Fibroblast of lung (primary cell): ENCODE measurements around the gene CTDP1. TPM values are rescaled to one million over a fixed set of nuclear protein-coding genes. Genes with fewer than 3 reads are reported as not detected.

Experiments used
- DNase-seq, 2 donors: peaks; one replicate each; pipeline versions ENCODE4 v3.0.0 to v3.0.0-alpha.2; 2010; ENCODE audit warnings: low read depth in 2 of 2
- H2AFZ ChIP-seq: 2 replicates; pipeline ENCODE4 v1.5.1; 2012; ENCODE audit warnings: low read length, control low read depth, inconsistent platforms
- H3K27ac ChIP-seq: 2 replicates; pipeline ENCODE4 v1.5.1; 2011; ENCODE audit warnings: low read length, control low read depth; ENCODE audit not compliant: insufficient read depth
- H3K27me3 ChIP-seq: 2 replicates; pipeline ENCODE4 v1.5.1; 2011; ENCODE audit warnings: mild to moderate bottlenecking, low read length; ENCODE audit not compliant: control insufficient read depth, insufficient read depth
- H3K36me3 ChIP-seq: 2 replicates; pipeline ENCODE4 v1.5.1; 2011; ENCODE audit warnings: low read length; ENCODE audit not compliant: control insufficient read depth, insufficient read depth
- H3K4me1 ChIP-seq: 2 replicates; pipeline ENCODE4 v1.5.1; 2011; ENCODE audit warnings: low read length; ENCODE audit not compliant: control insufficient read depth, insufficient read depth; ENCODE audit errors: extremely low read depth
- H3K4me2 ChIP-seq: 2 replicates; pipeline ENCODE4 v1.5.1; 2011; ENCODE audit warnings: low read length, control low read depth; ENCODE audit not compliant: insufficient read depth; ENCODE audit errors: extremely low read depth
- H3K4me3 ChIP-seq, 4 experiments: fragments of 200-600 bp in 1 of 4; sonication (generic) in 1 of 4; replicated peaks in 1 of 4; 2 replicates each; pipeline ENCODE4 v1.5.1; 2011 to 2016; ENCODE audit warnings: low read length in 4 of 4, low read depth in 3 of 4, mild to moderate bottlenecking in 3 of 4, control low read depth in 2 of 4, inconsistent platforms in 1 of 4, mixed read lengths in 1 of 4; ENCODE audit not compliant: insufficient read depth in 1 of 4; ENCODE audit errors: control extremely low read depth in 1 of 4
- H3K79me2 ChIP-seq: 2 replicates; pipeline ENCODE4 v1.5.1; 2012; ENCODE audit warnings: mild to moderate bottlenecking, low read length, inconsistent platforms; ENCODE audit not compliant: control insufficient read depth, insufficient read depth
- H3K9ac ChIP-seq: 2 replicates; pipeline ENCODE4 v1.5.1; 2011; ENCODE audit warnings: mild to moderate bottlenecking, low read length, control low read depth; ENCODE audit not compliant: insufficient read depth
- H3K9me3 ChIP-seq: 2 replicates; pipeline ENCODE4 v1.5.1; 2012; ENCODE audit warnings: low read depth, low read length; ENCODE audit not compliant: control insufficient read depth, insufficient read depth
- H4K20me1 ChIP-seq: 2 replicates; pipeline ENCODE4 v1.5.1; 2011; ENCODE audit warnings: low read length; ENCODE audit not compliant: control insufficient read depth, insufficient read depth; ENCODE audit errors: extremely low read depth
- CTCF ChIP-seq, 2 donors: IDR thresholded peaks in 1 of 2; conservative IDR thresholded peaks in 1 of 2; 1 replicate in 1 of 2; 2 replicates in 1 of 2; pipeline ENCODE4 v1.5.1; 2011 to 2012; ENCODE audit warnings: low read length in 2 of 2, control low read depth in 1 of 2, inconsistent platforms in 1 of 2, low read depth in 1 of 2, mild to moderate bottlenecking in 1 of 2
- EZH2 ChIP-seq: IDR thresholded peaks from 2 replicates; pipeline ENCODE4 v1.5.1; 2012; ENCODE audit warnings: low read length, control low read depth, mild to moderate bottlenecking; ENCODE audit errors: missing control alignments
- polyA plus RNA-seq, 2 donors: library from polyadenylated mRNA; depleted of rRNA in 1 of 2; stranded (reverse) in 1 of 2; unstranded in 1 of 2; fragments of >200 nt; gene quantifications; 2 replicates each; pipeline ENCODE4 v1.2.1, GENCODE V29; 2011 to 2012; ENCODE audit warnings: missing spikeins in 1 of 2
- total RNA-seq: library from RNA; depleted of rRNA; stranded (reverse); fragments of >200 nt; gene quantifications from 2 replicates; pipeline ENCODE4 v1.2.1, GENCODE V29; 2014

The CTDP1 gene
- total and polyA plus RNA-seq, 2 donors (not counting 1 experiment from before 2014, with no cell fraction given) = 6.4 to 24.8 TPM

GRCh38 chr18:79699653-79700052, 20.1 kb downstream of the CTDP1 start:
- peaks cover 5% of the 10 kb centered on the region for H3K79me2 ChIP-seq
- no peaks in the 10 kb centered on the region for H4K20me1 ChIP-seq
- no peak for TF ChIP-seq EZH2
- TF ChIP-seq CTCF (conservative IDR thresholded peaks at IDR 0.05 in 1 of 2, IDR thresholded peaks at IDR 0.05 in 1 of 2; ENCODE audit: low read depth in 1 of 2, low read length in 2 of 2) = no peak
- H3K4me2 ChIP-seq = no peak overlapping the region
- no peak overlapping the region for H3K9ac ChIP-seq
- H3K27me3 ChIP-seq = no peaks in the 10 kb centered on the region
- no peak overlapping the region for H3K4me3 ChIP-seq
- DNase-seq = no peak
- no peak overlapping the region for H3K27ac ChIP-seq
- no peaks in the 10 kb centered on the region for H3K4me1 ChIP-seq
- no peaks in the 10 kb centered on the region for H3K9me3 ChIP-seq
- H3K36me3 ChIP-seq = peaks cover 11% of the 10 kb centered on the region
- H2AFZ ChIP-seq = no peak overlapping the region

GRCh38 chr18:79702906-79703305, 23.3 kb downstream of the CTDP1 start:
- Histone ChIP-seq H3K4me3 (no peak overlapping the region), H3K4me1 (no peaks in the 10 kb centered on the region), H3K79me2 (peaks cover 5% of the 10 kb centered on the region), H3K9me3 (no peaks in the 10 kb centered on the region), H3K27ac (no peak overlapping the region), H2AFZ (no peak overlapping the region), H3K4me2 (no peak overlapping the region), H3K9ac (no peak overlapping the region), H3K27me3 (no peaks in the 10 kb centered on the region), H4K20me1 (no peaks in the 10 kb centered on the region), H3K36me3 (peaks cover 10% of the 10 kb centered on the region)
- no peak for DNase-seq
- TF ChIP-seq CTCF (conservative IDR thresholded peaks at IDR 0.05 in 1 of 2, IDR thresholded peaks at IDR 0.05 in 1 of 2; ENCODE audit: low read depth in 1 of 2, low read length in 2 of 2) (no peak), EZH2 (no peak)

GRCh38 chr18:79704631-79705030, 25.0 kb downstream of the CTDP1 start:
- Histone ChIP-seq H3K36me3 (peaks cover 10% of the 10 kb centered on the region), H4K20me1 (no peaks in the 10 kb centered on the region), H3K4me3 (no peak overlapping the region), H3K4me2 (no peak overlapping the region), H3K9ac (no peak overlapping the region), H3K27ac (no peak overlapping the region), H3K27me3 (no peaks in the 10 kb centered on the region), H3K79me2 (peaks cover 5% of the 10 kb centered on the region), H2AFZ (no peak overlapping the region), H3K4me1 (no peaks in the 10 kb centered on the region), H3K9me3 (no peaks in the 10 kb centered on the region)
- no peak for DNase-seq
- TF ChIP-seq EZH2 (no peak), CTCF (conservative IDR thresholded peaks at IDR 0.05 in 1 of 2, IDR thresholded peaks at IDR 0.05 in 1 of 2; ENCODE audit: low read depth in 1 of 2, low read length in 2 of 2) (no peak)
